Activated effector memory CD4-positive, alpha-beta T cell treated with anti-CD3 and anti-CD28 coated beads, Interleukin-2, amount 50 U/mL, for 16 hours (primary cell): ENCODE results near the gene NOD1.
"Not testable (repeated sequence)": the region's sequence is repeated elsewhere in the genome, so short reads cannot be mapped to it uniquely, and the experiment has no call there.

Experiments used
- DNase-seq: peaks from one replicate; pipeline ENCODE4 v3.0.0-alpha.2; 2020

NOD1 gene

GRCh38 chr7:30504301-30505173 is 26.0 kb upstream of the NOD1 start, which contains the start of gene GGCT:
Gene GGCT, minus strand, starts transcription at chr7:30504829. Its CDS starts 120 bp downstream, at chr7:30504709.
- DNase-seq = peak; percentile 99

- DNase-seq = no peak
These were observed 25.0 kb upstream of the NOD1 start for GRCh38 chr7:30503274-30504212.

- no peak for DNase-seq
These were observed 24.1 kb upstream of the NOD1 start for GRCh38 chr7:30502470-30503251.

- no peak for DNase-seq
These were observed 22.7 kb upstream of the NOD1 start for GRCh38 chr7:30501264-30501663.

DNA sequence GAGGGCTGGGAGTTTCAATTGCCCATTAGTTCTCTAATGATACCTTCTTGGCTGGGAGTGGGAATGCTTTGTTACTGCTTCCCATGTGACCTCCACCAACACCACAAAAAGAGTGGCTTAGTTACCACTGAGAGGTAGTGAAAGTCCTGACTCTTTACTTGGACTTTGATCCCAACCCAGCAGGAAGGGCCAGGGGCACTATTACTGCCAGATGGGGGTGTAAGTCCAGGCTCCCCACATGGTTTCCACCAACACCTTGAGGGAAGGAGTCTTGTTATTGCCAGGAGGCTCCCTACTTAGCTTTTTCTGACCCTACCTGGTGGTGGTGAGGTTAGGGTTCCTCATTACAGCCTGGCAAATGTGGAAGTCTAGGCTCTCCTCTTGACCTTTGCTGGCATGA is 14.6 kb upstream of the NOD1 start:
- DNase-seq = no peak

DNA sequence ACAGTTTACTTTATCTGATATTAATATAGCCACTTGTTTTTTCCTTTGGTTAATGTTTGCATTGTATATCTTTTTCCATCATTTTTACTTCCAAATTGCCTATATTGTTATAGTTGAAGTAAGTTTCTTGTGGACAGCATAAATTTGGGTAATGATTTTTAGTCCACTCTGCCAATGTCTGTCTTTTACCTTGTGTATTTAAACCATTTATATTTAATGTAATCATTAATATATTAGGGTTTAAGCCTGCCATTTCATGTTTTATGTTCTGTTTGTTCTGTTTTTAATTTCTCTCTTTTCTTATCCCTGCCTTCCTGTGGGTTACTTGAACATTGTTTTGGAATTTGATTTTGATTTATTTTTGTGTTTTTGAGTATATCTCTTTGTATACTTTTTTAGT is 12.8 kb upstream of the NOD1 start:
- DNase-seq = no peak

GRCh38 chr7:30487371-30487770 is 8.8 kb upstream of the NOD1 start:
- DNase-seq = no peak

DNA sequence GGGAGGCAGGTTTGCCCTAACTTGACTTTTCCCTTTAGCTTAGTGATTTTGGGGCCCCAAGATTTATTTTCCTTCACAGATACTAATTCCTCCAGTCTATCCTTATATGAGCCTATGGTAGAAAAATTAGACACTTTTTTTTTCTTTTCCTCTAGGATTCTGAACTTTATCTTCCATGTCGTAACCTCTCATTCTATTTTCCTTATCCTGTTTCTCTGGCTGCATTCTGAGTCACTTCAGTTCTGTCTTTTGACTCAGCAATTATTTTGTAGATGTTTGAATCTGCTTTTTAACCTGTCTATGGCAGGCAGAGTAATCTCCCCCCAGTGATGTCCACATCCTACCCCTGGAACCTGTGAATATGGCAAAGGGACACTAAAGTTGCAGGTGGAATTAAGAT is 7.1 kb upstream of the NOD1 start:
- DNase-seq = no peak

- not testable (repeated sequence) for DNase-seq
These were observed 2.8 kb upstream of the NOD1 start for GRCh38 chr7:30481416-30481815.

GRCh38 chr7:30479202-30480120 is 877 bp upstream of the NOD1 start:
- peak; percentile 67 for DNase-seq

DNA sequence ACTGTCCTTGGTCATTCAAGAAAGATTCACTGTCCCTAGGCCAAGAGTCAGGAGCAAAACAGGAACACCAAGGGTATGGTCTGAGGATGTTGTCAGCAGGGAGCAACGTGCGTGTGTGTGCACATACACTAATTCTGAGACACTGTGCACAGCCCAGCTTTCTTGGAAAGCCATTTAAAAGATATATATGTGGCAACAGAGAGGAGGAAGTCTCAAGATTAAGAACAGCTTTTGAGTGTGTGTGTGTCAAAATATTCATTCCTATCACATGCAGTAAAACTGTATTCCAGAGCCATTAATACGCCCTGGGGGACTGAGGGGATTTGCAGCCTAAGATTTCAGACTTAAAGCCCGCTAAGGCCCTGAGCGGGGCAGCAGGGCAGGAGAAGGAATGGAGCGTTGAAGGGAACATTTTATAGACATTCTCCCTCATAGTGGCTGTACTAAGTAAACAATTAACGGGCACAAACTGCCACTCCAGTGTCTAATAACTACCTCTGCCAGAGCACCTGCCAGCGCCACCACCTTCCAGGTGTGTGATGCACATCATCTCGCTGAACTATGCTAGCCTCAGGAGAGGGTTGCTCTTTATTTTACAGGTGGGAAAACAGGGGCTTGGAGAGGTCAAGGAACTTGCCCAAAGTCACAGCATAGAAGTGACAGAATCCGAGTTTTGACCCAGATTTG is 2.0 kb downstream of the NOD1 start:
- no peak for DNase-seq

GRCh38 chr7:30475580-30475979 is 3.0 kb downstream of the NOD1 start:
- no peak for DNase-seq

DNA sequence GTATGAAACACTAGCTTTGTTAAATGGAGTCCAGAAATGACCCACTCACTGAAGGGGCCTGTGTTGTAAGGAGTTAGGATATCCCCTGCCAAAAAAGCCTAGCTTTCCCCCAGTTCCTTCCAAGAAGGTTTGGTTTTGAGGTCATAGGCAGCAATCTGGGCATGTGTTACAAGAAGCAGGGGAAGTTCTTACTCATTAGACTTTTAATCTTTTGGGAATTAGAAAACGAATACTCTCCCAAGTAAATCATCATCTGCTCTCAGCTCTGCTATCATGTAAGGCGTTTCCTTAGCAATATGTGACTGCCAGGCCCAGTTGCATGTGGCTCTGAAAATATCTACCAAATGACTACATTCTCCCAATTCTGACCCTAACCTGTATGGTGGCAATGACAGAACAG is 3.7 kb downstream of the NOD1 start:
- no peak for DNase-seq

- no peak for DNase-seq
These were observed 4.1 kb downstream of the NOD1 start for GRCh38 chr7:30474485-30474884.

DNA sequence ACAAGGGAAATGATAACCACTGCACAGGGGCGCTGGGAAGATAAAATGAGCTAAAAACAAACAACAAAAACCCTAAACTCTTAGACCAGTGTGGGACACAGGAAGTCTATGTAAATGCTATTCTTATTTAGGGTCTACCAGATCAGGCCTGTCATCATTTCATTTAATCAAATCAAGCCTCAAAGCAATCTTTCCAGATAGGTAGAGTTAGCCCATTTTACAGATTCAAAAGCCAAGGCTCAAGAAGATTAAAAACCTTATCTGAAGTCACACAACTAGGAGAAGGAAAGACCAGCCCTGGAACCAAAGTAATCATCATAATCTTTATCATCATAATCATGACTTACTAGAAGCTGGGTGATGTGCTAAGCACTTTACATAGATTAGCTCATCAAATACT is 4.7 kb downstream of the NOD1 start:
- no peak for DNase-seq

DNA sequence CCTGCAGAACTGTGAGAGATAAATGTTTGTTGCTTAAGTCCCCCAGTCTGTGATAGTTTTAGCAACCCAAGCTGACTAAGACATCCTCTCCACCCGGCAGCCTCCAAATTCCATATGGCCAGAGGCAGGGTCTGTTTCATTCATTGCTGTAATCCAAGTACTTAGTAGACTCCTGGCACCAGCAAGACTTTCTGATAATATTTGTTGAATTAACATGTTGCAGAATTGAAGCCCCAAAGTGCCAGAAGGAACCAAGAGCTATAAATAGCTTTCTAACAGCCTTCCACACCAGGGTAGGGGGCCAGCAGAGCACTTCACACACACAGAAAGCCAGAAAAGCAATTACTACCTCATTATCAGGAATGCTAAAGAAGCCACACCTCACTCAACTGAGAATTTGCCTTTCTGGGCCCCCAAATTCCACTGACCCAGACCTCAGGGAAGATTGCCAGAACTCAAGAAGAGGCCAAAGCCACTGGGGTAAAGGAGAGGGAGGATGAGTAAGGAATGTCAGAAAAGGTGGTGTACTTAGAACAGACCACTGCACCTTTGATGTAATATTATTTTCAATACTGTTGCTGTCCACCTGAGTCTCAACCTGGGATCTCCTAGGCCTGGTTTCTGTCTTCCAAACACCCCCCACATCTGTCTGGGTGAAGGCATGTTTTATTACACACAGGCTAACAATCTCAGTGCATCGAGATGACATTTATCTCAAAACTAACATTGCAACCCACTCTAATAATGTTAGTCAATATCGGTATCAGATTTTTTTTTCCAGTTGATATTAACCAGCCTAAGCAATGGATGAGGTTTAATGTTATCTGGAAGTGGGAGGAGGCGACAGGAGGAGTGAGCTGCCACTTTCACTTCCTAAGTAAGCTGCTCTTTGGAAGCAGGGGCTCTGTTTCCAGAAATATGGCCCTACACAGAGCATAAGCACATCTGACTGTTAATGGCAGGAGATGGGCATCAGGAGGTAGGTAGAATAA is 5.5 kb downstream of the NOD1 start:
- DNase-seq = no peak

- DNase-seq = no peak
These were observed 6.4 kb downstream of the NOD1 start for GRCh38 chr7:30472081-30472783.

DNA sequence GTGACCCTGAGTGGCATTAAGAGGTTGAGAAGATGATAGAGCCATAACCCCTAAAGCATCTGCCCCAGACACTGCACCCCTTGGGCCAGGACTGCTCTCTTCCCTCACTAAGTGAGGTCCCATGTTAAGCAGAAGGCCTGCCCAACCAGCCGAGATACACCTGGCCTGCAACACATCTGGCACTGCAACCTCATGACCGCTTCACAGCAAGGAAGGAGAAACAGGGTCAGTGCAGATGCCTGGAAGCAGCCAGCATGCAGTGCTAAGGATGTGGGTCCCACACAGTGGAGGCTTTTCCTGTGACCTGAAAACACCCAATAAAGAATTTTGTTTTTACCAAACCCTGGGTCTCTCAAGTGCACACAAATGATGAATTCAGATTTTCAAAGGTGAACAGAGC is 7.4 kb downstream of the NOD1 start:
- peak; percentile 47 for DNase-seq

- DNase-seq = peak; percentile 27
These were observed 7.8 kb downstream of the NOD1 start for GRCh38 chr7:30470771-30471170.
